HS-5 (cell line): ENCODE data around the gene PCNA.
A peak's percentile ranks its signal among the peaks of the same experiment; 100 is the strongest.
"Not testable (repeated sequence)": the region's sequence is repeated elsewhere in the genome, so short reads cannot be mapped to it uniquely, and the experiment has no call there.

Source experiments
- DNase-seq: peaks from one replicate; pipeline ENCODE4 v3.0.0-alpha.2; 2012; ENCODE audit warnings: low read depth

PCNA gene

DNA sequence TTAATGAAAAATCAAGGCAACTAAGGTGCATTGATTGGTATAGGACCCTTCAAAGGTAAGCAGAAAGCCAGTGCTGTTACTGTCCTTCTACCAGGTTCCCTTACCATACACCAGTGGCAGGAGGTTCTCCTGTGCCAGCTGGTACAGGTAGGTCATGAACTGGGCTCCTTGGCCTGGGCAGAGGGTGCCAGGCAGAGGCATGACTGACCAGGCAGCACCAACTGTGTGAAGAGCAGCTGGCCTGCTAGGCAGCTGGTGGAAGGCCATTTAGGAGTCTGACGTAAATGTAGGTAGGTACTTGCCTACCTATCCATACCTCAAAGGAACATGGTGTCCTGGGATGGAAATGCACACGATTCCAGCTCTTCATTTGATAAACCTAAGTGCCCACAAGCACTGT, 23.3 kb downstream of the PCNA start:
- DNase-seq = no peak

DNA sequence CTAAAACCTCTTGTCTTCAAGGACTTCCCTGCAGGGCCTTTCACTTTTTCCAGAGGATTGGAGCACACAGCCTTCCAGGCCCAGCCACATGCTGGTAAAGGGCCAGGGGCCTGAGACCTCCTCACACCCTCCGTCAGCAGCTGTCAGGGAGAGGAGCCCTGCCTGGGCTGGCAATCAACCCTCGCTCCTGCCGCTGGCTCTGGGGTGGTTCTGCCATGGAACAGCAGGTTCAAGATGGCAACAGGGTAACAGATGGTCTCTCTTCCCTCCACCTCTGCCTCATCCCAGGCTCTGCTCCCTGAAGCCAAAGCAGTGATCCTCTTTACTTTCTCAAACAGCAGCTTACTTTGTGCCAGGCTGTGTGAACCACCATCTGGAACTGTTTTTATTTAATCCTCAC, 23.8 kb downstream of the PCNA start:
- no peak for DNase-seq

DNA sequence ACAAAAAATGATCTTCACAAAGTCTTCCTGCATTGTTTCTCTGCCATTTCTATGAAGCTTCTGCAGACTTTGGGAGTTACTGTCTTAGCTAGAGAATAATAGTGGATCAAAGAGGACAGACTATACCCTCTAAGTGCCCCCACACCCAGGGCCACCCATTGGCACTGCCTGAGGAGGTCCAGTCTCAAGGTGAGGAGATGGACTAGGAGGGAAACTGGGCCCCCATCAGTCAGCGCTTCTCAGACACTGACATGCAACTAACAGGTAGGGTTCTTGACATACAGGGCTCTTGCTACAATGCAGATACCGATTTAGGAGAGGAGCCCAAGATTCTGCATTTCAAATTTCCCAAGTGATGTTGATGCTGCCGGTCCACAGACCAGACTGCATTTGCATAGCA, 24.3 kb downstream of the PCNA start:
- no peak for DNase-seq

DNA sequence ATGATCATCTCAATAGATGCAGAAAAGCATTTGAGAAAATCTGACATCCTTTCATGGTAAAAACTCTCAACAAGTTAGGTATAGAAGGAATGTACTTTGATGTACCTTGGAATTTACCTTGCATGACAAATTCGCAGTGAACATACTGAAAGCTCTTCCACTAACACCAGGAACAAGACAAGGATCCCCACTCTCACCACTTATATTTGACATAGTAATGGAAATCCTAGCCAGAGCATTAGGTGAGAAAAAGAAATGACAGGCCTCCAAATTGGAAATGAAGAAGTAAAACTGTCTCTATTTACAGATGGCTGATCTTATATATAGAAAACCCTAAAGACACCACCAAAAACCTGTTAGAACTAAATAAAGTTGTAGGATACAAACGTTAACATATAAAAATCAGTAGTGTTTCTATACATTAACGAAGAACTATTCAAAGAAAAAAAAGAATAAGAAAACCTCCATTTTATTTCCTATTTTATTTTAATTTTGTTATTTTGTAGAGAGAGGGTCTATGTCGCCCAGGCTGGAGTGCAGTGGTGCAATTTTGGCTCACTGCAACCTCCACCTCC, 26.9 kb downstream of the PCNA start:
- no peak for DNase-seq

DNA sequence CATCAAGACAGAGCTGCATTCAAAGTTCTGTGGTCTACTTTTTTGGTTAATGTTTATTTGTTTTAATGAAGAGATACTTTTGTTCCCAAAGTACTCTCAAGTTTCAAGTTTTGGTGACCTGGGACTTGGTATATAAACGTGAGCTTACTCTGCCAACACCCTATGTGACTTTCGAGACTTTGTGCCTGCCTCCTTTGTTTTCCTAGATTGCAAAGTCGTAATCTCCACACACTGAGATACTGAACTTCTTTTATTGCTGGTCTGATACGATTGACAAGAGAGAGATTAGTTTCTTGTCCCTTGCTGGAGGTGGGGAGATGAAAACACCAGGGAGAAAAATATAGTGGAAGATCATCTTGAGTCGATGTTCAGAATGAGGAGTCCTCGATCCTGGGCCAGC, 27.9 kb downstream of the PCNA start:
- no peak for DNase-seq

DNA sequence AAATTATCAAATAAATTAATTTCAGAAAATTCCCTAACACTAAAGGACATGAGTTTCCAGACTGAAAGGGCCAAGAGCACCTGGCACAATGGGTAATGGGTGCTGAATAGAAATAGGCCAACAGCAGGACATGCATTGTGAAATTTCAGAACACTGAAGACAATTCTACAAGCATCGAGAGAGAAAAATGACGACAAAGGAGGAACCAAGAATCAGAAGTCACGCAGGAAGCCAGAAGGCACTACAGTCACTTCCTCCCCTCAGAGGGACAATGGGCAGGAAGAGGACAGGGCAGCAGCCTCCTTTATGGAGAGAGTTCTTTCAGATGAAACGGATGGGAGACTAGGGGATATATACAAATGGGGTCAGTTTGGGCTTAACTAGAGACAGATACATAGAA, 29.6 kb downstream of the PCNA start:
- DNase-seq = no peak

DNA sequence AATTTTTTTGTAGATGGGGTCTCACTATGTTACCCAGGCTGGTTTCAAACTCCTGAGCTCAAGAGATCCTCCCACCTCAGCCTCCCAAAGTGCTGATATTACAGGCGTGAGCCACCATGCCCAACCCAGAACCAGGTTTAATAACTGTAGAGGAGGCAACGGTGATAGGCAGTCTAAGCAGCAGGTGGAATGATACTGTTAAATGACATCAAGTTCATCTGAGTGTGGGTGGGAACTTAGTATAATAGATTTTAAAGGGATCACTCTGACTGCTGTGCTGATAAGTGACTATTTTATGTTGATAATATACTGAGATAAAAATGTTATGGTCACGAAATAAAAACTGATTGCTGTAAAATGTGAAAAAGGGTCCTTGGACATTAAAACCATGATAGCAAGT, 31.1 kb downstream of the PCNA start:
- DNase-seq = no peak

DNA sequence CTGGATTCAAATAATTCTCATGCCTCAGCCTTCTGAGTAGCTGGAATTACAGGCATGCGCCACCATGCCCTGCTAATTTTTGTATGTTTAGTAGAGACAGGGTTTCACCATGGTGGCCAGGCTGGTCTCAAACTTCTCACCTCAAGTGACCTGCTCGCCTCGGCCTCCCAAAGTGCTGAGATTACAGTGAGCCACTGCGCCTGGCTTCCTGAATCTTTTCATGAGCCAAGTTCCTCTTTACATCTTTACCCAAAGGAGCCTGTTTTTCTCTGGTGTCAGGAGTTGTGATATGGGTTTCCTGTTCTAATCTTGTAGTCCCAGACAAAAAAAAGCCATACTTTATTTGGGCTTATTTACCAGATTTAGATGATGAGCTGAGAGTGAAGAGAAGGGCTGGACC, 34.4 kb downstream of the PCNA start:
- no peak for DNase-seq

DNA sequence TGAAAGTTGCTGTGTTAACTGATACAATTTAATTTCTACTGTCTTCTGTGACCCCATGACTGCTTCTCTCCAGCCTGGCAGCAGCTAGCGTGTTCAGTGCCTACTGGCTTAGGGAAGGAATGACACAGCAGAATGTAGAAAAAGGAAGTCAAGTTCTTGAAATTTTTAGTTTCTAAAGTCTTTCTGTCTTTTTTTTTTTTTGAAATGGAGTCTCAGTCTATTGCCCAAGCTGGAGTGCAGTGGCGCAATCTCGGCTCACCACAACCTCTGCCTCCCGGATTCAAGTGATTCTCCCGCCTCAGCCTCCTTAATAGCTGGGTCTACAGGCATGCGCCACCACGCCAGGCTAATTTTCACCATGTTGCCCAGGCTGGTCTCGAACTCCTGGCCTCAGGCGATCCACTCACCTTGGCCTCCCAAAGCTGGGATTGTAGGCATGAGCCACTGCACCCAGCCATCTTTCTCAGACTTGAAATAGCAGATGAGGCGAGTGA, 39.3 kb downstream of the PCNA start:
- no peak for DNase-seq

DNA sequence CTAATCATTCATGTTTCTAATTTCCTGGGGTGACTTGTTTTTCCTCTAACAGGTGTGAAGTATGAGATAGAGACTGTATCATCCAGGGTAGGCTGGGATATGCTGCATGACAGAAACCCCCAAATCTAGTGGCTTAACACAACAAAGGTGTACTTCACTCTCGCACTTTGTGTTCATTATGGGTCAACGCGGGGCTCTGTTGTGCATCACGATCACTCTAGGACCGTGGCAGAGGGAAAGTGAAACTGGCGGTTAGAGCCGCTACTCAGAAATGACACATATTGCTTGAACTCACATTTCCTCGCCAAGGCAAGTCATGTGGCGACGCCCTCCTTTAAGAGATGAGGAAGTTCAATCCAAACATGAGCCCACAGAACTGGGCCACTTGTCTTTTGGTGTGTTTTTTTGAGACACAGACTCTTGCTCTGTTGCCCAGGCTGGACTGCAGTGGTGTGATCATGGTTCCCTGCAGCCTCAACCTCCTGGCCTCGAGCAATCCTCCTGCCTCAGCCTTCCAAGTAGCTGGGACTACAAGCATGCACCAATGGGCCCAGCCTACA, 41.3 kb downstream of the PCNA start:
- no peak for DNase-seq

DNA sequence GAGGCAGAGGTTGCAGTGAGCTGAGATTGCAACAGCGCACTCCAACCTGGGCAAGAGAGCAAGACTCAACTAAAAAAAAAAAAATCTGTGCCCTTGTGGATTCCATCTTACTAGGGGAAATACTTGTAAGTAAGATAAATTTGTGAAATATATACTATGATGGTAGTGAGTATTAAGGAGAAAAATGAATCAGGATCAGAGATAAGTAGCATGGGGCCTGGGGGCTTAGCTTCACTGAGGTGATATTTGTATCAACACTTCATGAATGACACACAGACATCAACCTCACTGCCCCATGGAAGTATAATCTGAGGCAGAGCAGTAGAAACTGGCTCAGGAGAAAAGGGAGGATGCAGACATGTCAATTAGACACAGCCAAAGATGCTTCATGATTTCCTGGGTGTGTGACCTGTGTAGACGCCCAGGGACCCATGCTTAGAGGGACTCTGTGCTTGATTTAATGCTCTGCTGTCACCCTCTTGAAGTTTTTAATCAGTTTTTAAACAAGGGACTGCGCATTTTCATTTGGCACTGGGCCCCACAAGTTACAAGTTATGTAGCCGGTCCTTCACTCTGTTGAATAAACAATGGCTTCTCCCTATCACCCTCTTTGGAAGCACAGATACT, 41.9 kb downstream of the PCNA start:
- DNase-seq = no peak

DNA sequence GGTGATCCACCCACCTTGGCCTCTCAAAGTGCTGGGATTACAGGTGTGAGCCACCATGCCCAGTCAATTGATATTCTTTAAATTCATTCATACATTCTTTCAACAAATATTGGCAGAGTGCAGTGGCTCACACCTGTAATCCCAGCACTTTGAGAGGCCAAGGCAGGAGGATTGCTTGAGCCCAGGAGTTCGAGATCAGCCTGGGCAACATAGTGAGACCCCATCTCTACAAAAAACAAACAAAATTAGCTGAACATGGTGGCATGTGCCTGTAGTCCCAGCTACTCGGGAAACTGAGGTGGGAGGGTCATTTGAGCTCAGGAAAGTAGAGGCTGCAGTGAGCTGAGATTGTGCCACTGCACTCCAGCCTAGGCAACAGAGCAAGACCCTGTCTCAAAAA, 42.8 kb downstream of the PCNA start:
- DNase-seq = not testable (repeated sequence)

DNA sequence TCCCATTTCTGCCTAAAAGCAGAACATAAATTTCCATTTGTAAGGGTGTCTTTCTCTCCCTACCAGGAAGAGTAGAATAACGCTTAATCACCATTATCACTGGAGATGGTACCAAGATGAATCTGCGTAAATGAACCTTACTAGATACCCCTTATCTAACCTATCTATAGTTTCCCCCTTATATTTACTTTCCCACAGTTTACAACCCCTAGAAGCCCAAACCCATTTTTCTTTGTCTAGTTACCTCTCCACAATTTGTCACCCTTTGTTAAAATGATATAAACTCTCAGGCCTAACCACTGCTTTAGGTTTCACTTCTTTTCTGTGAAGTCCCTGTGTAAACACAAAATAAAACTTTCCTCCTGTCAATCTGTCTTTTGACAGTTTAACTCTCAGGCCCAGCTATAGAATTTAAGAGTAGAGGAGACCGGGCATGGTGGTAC, 45.5 kb downstream of the PCNA start:
- no peak for DNase-seq

DNA sequence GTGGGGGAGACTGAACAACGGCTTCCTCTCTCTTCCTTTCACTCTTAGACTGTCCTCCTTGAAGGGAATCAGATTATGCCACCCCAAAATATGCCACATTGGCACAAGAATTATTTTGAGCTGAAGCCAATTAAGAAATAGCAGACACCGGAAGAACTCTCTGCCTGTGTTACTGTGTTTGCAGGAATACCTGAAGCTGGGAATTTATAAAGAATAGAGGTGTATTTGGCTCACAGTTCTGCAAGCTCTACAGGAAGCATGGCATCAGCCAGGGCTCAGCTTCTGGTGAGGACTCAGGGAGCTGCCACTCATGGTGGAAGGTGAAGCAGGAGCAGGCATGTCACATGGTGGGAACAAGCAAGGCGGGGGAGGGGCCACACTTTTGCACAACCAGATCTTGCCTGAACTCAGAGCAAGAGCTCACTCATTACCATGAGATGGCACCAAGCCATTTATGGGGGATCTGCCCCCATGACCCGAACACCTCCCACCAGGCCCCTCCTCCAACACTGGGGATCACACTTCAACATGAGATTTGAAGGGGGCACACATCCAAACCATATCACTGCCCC, 46.0 kb downstream of the PCNA start:
- DNase-seq = no peak

DNA sequence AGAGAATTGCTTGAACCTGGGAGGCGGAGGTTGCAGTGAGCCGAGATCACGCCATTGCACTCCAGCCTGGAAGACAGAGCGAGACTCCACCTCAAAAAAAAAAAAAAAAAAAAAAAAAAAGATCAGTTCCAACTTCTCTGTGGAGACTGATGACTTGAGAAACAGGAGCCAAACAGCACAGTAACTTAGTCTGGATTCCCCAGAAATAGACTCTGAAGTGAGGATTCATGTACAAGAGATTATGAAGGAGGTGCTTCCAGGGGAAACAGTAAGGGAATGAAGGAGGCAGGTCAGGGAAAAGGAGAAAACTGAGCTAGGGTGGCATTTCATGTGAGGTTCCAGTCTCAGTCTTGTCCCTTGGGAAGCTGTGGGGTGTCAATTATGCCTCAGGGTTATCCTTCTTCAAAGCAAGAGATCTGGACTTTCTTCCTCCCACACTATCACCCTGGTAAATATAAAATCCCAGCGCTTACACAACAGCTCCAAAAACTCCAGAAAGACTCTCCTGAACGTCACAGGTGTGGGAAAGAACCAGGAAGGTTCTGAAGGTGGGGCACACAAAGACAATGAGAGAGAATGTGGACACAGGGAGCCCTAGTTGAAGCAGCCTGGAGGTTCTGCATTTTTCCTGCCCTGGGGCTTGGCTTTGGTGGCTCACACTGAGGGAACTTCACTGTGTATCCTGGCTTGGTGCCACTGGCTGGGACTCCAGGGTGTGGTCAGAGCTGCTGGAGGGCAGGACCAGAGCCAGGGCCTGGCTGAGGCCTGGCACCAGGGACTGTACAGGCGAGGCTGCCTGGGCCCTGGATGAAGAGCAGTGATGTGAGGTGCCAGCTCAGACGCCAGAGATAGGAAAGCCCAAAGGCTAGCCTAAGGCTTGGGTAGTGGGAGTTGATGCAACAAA, 46.8 kb downstream of the PCNA start:
- DNase-seq = no peak

DNA sequence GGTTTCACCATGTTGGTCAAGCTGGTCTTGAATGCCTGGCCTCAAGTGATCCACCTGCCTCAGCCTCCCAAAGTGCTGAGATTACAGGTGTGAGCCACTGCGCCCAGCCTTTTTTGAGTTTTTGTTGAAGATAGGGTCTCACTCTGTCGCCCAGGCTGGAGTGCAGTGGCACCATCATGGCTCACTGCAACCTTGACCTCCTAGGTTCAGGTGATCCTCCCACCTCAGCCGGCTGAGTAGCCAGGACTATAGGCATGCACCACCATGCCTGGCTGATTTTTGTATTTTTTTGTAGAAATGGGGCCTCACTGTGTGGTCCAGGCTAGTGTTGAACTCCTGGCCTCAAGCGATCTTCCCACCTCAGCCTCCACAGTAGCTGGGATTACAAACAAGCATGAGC, 47.8 kb downstream of the PCNA start:
- DNase-seq = not testable (repeated sequence)

DNA sequence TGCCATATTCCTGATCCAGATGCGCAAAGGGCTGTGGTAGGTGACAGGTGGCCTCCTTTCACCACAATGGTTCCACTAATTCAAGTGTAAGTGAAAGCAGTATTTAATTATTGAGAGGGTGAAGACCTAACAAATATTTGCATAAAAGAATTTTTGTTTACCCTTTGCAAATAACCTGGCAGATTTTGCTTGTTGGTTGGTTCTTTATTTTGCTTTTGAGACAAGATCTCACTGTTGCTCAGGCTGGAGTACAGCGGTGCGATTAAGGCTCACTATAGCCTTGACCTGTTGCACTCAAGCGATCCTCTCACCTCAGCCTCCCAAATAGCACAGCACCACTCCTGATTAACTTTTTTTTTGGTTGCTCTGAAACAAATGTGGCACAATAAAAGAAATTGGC, 49.2 kb downstream of the PCNA start:
- DNase-seq = no peak

DNA sequence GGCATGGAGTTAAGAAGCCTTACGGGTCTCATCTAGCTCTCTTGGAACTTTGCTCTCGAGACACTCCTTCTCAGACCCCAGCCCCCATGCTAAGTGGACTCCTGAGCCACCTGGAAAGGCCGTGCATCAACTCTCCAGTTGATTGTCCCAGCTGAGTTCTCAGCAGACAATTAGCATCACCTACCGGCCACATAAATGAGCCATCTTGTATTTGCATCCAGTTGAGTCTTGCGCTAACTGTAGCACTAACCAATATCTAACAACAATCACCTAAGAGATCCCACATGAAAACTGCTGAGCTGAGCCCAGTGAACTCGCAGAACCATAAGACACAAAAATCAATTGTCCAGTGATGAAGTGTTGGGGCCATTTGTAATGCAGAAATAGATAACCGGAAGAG, 49.7 kb downstream of the PCNA start:
- no peak for DNase-seq

DNA sequence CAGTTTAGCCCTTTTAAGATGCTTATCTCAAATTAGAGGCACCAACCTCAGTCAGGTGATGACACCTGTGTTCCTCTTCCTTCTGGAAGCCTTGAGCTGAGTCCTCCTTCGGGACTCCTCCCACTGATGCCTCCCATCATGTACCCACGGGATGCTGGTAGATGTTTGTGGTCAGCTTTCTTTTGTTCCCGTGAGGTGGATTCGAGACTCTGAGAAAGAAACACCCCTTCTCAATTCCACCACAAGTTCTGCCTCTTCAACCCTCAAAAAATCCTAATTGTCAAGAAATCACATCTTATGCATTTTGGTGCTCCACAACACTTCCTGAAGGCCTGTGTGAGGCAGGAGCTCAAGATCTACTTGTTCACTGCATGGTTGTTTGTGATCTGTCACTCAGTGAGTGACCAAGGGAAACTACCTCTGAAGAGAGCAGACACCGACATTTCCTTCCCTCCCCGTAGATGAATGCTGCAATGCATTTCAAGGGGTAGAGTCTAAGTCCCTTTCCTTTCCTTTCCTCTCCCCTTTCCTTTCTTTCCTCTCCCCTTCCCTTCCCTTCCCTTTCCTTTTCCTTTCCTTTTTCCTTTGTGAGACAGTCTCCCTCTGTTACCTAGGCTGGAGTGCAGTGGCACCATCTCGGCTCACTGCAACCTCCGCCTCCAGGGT, 50.5 kb downstream of the PCNA start:
- DNase-seq = no peak

DNA sequence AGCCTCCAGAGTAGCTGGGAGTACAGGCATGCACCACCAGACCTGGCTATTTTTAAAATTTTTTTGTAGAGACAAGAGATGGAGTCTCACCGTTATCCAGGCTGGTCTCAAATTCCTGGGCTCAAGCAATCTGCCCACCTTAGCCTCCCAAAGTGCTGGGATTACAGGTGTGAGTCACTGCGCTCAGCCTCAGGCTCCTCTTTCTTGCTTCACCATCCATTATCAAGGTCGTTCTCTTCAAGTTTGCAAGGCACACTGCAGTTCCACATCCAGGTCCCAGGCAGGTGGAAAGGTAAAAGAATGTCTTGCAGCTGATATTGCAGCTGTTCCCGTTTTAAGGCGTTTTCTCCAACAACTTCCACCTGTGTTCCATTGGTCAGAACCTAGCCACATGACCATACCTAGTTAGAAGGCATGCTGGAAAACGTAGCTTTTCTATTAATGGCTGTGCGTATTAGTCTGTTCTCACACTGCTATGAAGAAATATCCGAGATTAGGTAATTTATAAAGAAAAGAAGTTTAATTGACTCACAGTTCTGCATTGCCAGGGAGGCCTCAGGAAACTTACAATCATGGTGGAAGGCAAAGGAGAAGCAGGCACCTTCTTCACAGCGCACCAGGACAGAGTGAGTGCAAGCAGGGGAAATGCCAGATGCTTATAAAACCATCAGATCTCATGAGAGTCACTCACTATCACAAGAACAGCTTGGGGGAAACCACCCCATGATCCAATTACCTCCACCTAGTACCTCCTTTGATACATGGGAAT, 51.7 kb downstream of the PCNA start:
- DNase-seq = no peak

DNA sequence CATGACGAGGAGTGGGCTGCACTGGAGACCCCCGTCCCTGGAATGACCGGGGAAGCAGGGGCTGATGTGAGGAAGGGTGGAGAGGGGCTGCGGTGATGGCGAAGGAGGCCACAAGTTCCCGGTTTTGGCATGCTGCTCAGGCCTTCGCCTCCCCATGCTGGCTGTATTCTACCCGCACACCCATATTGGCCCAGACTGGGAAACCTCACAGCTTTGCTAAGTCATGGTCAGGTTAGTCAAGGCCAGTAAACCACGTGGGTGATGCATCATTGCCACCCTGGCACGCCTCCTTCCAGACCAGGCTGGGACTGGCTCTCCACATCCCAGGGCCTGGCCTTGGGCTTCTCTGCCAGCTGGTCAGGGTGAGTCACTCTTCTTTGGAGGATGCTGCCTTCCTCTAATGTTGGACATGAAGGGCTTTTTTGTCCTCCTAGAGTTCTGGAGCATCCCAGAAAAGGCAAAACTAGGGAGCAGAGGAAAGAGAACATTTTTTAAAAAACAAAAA, 53.8 kb downstream of the PCNA start:
- peak; percentile 96 for DNase-seq
